GM21528 (cell line): Measurements from ENCODE around the gene PRKCE.

Experiments used
- ATAC-seq: cut with Tn5 transposase; IDR thresholded peaks from one replicate; pipeline ENCODE4 v1.9.1; 2021; ENCODE audit warnings: mild to moderate bottlenecking, moderate library complexity; ENCODE audit not compliant: unreplicated experiment, low FRiP score

The PRKCE gene

DNA sequence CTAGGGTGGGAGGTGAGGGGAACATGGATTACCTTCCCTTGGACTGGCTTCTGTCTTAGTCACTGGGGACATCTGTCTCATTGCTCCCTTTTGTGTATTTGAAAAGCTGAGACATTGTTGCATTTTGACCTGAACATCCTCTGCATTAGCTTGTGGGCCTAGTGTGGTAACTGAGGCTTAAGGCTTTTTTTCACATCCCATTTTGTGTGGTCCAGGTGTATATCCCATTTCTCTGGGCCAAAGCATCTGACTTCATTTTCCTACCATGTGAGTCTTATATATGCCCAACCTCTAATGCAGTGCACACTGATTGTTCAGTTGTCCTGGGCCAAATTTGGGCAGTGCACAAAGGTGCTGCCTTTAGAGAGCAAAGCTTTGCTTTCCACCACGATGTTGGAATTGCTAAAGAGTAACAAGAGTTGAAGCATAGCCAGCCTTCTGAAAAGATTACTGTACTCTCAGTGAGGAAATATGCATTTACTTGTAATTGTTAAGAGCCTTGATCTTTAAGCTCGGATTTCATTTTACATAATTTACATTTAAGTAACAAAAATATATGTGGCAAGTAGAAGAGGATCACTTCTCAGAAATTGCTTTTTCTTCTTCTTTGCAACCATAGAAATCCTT, 13.3 kb downstream of the PRKCE start:
- no peak for ATAC-seq

DNA sequence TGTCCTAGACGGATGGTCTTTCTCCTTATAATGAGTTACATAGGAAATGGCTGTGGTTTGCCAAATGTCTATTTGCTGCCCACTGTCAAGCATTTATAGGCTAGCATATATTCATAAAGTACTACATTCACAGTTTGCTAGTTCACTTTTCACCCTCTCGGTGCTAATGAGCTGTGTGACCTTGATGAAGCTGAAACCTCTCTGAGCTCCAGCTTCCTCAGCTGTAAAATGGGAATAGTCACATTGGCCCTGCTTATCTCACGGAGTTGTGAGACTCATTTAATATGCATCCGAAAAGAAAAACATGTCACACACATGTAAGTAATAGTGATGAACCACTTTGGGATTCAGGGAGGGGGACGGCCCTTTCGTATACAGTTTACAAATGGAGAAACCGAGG, 17.0 kb downstream of the PRKCE start:
- ATAC-seq, result no peak

DNA sequence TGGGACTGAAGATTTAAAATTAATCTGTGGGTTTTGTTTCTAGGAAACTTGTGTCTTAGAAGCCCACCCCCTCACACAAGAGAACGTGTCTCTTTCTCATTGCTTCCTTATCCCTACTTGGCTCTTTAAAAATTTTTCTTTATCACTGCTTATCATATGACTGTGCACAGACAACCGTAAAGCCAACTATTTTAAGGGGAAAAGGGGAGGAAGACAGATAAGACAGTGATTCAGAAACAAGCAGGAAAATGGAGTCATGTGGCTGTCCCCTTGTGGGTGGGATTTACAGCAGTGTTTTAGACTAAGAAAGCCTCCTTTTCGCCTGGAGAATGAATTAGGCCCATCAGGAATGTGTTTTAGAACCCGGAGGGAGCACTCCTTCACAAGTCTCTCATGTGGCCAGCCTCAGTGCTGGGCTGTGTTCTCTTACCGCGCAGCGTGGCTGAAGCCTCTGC, 17.6 kb downstream of the PRKCE start:
- ATAC-seq, result no peak

DNA sequence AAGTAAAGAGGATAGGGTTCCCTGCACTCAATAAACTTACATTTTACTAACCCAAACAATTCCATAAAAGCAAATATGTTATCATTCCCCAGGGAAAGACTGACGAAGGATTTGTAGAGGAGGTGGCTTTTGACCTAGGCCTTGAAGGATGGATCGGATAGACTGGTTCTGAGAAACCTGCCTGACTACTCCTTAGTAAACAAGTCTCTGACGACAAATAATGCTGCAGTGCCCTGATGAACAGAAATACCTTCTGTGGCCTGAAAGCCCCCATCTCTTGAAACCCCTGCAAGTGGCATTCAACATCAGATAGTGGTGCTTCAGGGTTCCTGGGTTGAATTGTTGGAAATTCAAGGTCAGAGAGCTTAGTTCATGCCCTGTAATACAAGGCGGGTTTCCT, 19.2 kb downstream of the PRKCE start:
- ATAC-seq, result no peak

DNA sequence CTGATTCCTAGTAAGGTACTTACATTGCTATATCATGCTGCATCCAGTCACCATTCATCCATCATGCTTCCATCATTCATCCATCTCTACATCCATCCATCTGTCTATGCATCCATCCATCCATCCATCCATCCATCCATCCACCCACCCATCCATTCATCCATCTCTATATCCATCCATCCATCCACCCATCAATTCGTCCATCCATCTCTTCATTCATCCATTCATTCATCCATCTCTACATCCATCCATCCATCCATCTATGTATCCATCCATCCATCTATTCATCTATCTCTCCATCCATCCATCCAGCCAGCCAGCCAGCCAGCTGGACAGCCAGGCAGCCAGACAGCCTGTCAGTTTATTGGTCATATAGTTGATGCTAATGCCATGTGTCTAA, 20.7 kb downstream of the PRKCE start:
- ATAC-seq, result no peak

DNA sequence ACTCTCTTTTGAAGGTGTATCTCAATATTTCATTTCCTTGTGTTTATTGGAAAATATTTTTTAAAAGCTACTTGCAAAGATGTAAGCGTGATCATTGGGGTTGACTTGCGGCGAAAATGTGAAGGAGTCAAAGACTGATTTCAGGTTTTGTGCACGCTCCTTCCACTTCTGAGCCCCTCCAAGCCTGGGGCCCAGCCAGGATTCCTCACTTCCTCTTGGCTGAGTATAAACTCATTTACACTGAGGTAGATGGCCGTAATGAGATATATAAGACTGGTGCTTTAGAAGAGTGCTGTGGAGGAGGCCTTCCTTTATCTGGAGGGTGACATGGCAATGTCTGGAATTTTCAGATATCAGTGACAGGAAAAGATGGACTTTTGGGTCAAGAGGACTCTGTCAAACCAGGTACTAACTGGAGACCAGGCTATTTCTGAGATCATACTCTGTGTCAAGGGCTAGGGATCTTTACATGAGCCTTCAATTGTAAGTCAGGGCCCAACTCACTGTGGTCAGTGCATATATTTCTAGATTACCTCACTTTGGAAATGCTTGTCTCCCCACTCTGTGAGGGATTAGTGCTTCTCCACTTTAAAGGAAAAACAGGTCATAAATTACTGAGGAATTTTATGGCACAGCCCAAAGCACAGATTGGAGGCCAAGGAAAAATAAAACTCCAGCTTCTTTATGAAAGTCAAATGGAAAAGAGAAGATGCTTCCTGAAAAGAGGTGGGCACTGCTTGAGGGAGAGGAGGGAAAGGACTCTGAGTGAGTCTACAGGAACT, 22.8 kb downstream of the PRKCE start:
- no peak for ATAC-seq

DNA sequence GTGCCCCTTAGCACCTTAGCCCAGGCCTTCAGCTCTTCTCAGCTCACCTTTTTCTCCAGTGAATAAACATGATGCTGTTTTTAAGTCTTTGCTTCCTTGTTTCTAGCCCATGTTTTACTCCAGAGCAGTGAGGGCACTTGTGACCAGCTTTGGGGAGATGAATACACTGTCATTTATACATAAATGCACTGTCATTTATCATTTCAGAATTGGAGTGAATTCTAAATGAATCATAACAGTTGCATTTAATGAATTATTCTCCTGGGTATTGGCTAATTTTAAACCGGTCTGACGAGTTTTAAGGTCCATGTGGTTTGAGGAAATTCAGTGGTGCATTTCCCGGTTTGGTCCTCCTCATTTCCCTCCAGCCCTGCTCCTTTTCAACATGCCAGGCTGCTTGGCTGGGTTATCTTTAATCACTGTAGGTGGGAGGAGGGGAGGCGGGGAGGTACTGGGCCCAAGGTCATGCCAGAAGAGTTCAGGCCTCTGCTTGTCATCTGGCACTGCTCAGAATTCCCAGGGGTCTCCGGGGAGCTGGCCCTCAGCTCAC, 23.9 kb downstream of the PRKCE start:
- ATAC-seq, result no peak

DNA sequence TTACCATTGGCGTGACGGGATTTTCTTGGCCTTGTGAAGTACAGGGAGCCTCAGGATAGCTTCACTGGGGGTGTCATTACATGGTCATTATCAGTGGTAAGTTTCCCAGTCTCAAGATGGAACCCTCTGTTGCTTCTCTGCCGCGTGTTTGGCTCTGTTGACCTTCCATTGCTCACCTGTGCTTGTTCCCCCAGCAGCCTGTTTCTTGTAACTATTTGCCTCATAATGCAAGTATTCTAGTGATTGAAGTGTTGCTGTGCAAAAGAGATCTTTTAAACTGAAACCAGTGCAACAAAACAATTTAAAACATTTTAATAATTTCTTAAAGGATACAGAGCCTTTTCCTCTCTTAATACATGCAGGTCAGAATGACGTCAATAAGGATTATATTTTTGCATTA, 24.6 kb downstream of the PRKCE start:
- no peak for ATAC-seq

DNA sequence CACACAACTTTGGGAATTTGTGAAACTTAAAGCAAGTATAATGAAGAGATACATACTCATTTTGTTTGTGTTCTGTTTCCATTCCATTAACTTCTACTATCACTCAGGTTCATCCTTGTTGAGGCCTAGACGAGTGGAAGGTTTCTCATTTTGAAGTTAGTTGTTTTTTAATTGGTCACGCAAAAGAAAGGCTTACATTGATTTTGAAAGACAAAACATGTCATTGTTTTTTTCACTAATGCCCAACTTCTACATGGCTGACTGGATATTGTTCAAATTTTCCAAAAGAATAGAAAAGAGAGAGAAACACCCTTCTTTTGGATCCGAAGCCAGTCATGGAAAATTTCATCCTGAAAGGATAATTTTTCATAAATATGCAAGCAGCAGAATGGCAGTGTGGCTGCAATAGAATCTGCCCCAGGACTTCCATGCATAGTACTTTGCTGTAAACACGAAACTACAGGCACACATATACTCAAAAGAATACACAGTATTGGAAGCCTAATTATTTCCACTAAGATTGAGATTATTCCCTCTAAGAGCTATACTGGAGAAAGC, 27.4 kb downstream of the PRKCE start:
- no peak for ATAC-seq

DNA sequence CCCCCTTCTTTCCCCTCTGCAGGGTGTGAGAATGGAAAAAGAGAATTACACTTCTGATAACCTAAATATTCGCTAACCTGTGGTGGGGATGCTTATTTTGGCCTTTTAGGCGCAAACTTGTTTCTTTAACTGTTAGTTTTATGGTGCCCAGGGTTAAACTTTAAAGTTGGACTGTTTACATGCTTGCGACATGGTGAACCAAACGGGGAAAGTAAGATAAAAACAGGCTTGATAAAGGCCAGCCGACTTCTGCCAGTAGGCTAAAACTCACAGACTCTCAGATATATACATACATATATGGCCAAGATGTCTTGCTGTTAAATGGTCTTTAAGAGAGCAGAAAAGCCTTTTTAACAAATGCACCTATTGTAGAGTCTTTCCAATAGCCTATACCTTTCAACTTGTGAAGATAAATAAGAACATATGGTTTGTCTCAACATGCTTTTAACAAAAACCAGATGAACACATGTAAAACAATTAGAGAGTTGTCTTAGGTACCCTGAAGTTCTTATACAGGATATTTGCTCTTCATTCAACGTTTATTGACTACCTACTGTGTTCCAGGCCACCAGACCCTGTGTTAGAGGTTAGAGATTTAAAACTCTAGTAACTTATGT, 29.0 kb downstream of the PRKCE start:
- ATAC-seq, result no peak

DNA sequence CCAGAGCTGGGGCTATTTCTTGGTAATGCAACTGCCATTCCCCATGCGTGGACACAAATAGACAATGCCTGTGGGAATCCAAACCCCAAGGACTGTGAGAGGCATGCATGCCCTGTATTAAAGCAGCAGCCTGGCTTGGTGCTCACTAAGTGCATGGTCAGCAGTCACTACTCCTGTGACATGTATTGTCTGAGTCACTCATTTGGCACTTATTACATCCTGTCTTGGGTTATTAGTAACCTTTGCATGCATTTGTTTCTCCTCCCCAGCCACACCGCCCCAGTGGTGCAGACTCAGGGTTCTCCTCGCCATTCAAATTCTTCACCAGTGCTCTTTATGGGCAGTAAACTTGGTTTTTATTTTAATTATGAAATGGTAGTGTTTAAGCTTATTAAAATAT, 30.2 kb downstream of the PRKCE start:
- no peak for ATAC-seq

DNA sequence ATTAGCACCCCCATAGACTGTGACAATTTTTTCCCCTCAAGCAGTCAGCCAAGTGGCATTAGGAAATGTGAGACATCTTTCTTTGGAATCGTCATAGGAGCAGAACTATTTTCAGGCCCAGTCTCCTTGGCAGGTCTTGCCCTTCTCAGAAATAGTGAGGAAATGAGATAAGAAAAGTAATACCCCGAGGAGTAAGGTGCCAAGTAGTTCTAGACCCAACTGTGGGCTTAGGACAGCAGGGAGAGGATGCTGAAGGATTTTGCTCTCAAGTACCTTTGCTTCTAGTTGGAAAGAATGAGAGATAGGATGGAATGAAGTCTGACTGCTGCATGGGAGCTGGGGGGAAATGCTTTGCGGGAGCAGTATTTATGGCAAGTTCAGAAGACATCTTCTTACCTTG, 31.8 kb downstream of the PRKCE start:
- ATAC-seq, result no peak

DNA sequence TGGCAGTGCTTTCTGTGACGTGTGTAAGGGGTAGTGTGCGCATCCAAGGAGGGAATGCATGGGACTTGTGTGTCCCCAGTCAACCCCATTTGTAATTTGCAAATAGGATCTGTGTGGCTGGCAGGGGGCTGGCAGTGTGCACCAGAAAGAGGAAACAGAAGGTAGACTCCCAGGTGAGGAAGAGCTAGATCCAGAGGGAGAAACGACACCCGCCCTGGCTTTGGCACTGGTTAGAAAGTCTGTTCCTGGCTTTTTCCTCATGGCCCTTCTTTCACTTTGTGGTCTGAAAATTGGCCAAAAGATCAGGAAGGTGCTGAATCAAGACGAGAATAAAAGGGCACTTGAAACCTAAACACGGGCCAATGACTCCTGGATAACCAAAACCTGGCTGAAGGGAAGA, 33.3 kb downstream of the PRKCE start:
- no peak for ATAC-seq

DNA sequence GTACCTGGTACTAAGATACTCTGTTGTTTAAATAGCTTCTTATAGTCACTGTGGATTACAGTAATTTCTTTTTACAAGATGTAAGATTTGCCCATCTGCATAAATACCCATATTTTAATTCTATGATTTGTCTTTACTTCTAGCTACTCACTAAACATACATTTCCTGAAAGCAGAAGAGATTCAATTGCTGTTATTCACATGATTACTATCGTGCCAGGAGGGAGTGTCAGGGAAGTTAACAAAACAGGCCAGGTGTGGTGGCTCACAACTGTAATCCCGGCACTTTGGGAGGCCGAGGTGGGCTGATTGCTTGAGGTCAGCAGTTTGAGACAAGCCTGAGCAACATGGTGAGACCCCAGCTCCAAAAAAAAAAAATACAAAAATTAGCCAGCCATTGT, 33.8 kb downstream of the PRKCE start:
- no peak for ATAC-seq

DNA sequence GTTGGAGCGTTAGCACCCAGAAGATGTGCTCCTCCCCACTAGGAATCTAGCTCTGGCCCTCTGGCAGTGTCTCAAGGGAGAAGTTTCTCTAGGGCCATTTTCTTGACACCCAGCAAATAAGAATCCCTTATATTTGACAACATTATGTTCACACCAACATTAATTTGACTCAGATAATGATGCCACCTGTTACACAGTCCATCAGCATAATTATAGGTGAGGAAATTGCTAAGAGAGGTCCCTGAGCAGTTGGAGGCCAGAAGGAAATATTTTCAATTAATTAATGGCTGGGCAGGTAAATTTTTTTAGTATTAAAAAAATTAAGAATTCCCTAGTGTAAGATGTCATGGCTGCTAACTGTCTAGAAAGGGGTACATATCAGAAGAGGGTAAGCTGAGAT, 36.5 kb downstream of the PRKCE start:
- no peak for ATAC-seq

DNA sequence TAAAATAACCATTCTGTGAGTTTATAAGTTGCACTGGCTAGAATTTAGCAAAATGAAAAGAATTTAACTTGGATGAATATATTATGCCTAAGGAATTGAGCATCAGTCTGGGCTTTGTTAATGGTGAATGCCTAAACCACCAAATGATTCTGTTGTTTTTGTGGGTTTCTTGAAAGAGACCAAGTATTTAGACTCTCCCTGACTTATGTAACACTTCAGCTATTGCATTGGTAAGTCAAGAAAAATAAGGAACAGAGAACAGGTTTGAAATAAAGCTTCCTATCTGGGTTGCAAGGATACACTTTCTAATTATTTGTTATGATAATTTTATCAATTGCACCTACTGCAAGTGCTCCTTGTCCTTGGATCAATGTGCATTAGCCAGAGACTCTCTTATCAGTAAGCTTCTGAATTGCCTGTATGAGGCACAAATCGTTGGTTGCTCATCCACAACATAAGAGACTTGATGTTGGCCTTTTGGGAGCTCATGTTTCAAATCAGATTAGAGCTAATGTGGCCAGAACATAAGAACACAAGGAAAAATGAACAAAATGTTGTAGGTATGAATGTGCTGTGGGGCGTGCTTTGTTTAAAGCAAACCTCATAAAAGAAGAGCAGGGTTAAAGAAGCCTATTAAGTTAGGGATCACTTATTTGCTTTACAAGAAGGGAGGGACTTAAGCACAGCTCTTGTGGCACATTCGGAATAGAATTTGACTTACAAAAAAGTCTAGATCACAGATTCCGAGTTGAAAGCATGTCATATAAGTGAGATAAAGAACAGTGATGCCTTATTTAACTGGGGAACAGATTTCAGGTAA, 37.2 kb downstream of the PRKCE start:
- no peak for ATAC-seq

DNA sequence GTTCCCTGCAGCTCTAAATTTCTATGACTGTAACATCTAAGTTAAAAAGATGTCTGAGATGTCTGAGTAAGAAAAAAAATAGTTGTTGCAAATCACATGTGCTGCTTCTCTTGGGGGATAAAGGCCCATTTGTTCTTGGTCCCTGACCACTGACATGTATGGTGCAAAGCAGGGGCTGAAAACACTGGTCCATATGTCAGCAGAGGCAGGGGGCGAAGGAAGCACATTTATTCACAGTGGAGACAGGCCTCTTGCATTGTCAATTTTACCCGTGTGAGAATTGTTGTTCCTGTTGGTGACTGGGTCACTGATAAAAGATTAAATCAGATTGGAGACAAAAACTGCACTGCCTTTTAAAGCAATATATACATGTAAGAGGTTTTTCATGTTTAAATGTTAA, 38.8 kb downstream of the PRKCE start:
- ATAC-seq, result no peak

DNA sequence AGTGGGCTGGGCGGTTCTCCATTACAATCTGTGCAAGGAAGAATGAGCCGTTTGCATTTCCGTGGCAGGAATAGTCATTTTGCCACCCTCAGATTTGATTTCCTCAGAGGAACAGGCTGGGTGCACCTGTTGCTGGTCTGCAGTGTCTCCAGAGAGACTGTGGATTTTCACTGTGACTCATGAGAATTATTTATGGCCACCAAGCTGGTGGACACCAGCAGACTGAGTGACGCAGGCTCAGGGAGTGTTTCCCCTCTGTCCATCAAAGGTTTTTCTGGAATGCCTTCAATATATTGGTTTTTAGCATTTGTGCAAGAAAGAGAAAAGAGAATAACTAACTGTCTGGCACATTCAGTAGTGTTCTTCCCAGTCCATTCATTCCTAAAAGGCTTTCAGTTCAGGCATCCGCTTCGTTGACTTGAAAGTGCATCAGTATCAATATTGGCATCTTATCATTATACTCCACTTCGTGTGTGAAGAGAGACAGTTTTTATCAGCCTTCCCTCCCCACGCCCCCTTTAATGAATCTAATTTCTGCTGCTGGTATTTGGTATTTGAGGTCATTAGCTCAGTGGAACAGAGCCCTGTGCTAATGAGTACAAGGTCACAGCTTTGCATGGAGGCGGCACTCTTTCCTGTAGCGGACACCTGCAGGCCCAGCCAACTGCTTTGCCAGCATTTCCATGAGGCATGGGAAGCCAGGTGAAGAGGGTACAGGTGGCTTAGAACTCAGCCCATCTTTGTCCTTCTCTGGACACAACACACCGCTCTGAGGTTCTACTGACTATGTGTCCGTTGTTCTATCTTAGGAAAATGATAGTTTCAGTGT, 39.9 kb downstream of the PRKCE start:
- ATAC-seq, result peak; percentile 51

DNA sequence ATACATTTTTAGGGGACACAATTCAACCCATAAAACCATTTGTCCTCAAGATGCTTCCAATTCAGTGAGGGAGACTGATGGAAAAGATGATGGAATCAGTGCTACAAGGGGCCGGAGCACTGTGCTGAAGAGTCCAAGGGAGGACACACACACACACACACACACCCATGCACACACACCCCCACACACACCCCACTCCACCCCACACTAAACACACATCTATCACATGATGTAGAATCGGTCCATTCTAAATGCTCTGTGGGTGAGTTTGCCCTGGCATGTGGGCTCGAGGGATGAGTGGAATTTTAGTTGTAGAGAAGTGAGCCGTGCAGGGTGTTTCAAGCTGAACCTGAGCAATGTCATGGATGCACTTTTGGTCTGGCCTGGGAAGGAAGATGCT, 41.1 kb downstream of the PRKCE start:
- no peak for ATAC-seq
